ENCODE measurements around the gene CCR5.
A peak's percentile ranks its signal among the peaks of the same experiment; 100 is the strongest.

The CCR5 gene

GRCh38 chr3:46359733-46360493, 10.8 kb upstream of the CCR5 start:
- peak; percentile 83 for DNase-seq

GRCh38 chr3:46360907-46361306, 9.8 kb upstream of the CCR5 start:
- no peak for DNase-seq

GRCh38 chr3:46361408-46362283, 9.1 kb upstream of the CCR5 start:
- no peak for DNase-seq

- no peak for DNase-seq
Observed at GRCh38 chr3:46365041-46365440, 5.7 kb upstream of the CCR5 start.

- no peak for DNase-seq
Observed at GRCh38 chr3:46365737-46366524, 4.8 kb upstream of the CCR5 start.

GRCh38 chr3:46367811-46368210, 2.9 kb upstream of the CCR5 start:
- no peak for DNase-seq

GRCh38 chr3:46368569-46368968, 2.2 kb upstream of the CCR5 start:
- no peak for DNase-seq

GRCh38 chr3:46369151-46369550, 1.6 kb upstream of the CCR5 start:
- no peak for DNase-seq

GRCh38 chr3:46369675-46370132, 1.0 kb upstream of the CCR5 start:
- DNase-seq: no peak

GRCh38 chr3:46371519-46372340, 984 bp downstream of the CCR5 start:
- DNase-seq: no peak

- DNase-seq: peak; percentile 18
Observed at GRCh38 chr3:46372492-46373359, 2.0 kb downstream of the CCR5 start.

- no peak for DNase-seq
Observed at GRCh38 chr3:46374755-46375154, 4.0 kb downstream of the CCR5 start.

GRCh38 chr3:46375218-46375617, 4.5 kb downstream of the CCR5 start:
- no peak for DNase-seq

- no peak for DNase-seq
Observed at GRCh38 chr3:46375814-46376213, 5.1 kb downstream of the CCR5 start.

- DNase-seq: no peak
Observed at GRCh38 chr3:46378426-46378942, 7.7 kb downstream of the CCR5 start.

- no peak for DNase-seq
Observed at GRCh38 chr3:46380471-46381221, 9.9 kb downstream of the CCR5 start.

GRCh38 chr3:46381625-46382024, 10.9 kb downstream of the CCR5 start:
- DNase-seq: no peak

- no peak for DNase-seq
Observed at GRCh38 chr3:46383211-46383950, 12.6 kb downstream of the CCR5 start.

- DNase-seq: no peak
Observed at GRCh38 chr3:46383951-46384330, 13.2 kb downstream of the CCR5 start.

- no peak for DNase-seq
Observed at GRCh38 chr3:46386205-46386604, 15.5 kb downstream of the CCR5 start.
